SK-N-MC (cell line): ENCODE results near the gene CENATAC.

Experiments
- EZH2 ChIP-seq: fragments of 200-600 bp; sonication (generic); IDR thresholded peaks from one replicate; pipeline ENCODE4 v1.6.1; 2017; ENCODE audit warnings: antibody characterized with exemption
- FOXP2 ChIP-seq: optimal IDR thresholded peaks from 2 replicates; pipeline ENCODE3; 2011; ENCODE audit warnings: mild to moderate bottlenecking, moderate library complexity; ENCODE audit not compliant: insufficient read depth; ENCODE audit errors: extremely low read length, control extremely low read depth
- POLR2AphosphoS5 ChIP-seq: IDR thresholded peaks from 2 replicates; pipeline ENCODE4 v1.6.1; 2012; ENCODE audit warnings: mild to moderate bottlenecking, low read depth, low read length, borderline replicate concordance

DNA sequence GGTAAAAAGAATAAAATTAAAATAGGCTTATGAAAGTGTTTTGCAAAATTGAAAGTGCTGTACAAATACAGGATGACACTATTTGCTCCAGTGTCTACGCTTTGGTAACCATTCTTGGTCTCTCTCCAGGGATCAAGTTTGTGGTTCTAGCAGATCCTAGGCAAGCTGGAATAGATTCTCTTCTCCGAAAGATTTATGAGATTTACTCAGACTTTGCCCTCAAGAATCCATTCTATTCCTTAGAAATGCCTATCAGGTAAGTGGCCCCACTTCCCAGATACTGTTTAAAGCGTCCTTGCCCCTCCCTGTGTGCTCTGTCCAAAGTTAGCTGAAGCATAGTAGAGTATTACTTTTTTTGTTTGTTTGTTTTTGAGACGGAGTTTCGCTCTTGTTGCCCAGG, 23.7 kb downstream of the CENATAC start:
- TF ChIP-seq EZH2 (no peak), POLR2AphosphoS5 (no peak), FOXP2 (no peak)
